ENCODE measurements around the gene ANAPC15.

The ANAPC15 gene

DNA sequence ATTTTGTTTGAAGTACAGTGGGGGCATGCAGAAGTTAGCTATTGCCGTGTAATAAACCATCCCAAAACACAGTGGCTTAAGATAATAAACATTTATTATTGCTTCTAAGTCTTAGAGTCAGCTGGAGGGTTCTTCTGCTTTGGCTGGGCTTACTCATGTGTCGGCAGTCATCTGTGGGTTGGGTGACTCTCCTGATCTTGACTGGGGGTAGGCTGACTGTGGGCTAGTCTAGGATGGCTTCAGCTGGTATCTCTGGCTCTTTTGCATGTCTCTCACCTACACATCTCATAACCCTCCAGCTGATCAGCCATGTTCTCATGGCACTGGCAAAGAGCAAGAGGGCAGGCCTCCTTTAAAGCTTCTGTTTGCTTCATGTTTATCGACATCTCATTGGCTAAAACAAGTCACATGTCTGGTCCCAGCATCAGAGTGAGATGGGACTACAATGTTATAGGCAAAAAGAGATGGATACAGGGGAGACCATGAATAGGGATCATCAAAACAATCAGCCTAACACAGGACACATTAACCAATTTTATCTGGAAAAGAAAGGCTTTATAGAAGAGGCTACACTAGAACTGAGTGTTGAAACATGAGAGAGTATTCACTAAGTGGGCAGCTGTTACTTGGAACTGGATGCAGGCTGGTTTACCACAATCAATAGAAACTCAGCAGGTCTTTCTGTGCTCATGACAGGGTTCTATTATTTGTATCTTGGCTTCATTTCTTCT, 26.7 kb downstream of the ANAPC15 start:
- no peak for DNase-seq (ENCODE audit: low read depth in 3 of 3, low spot score in 1 of 3)

GRCh38 chr11:72084965-72085364, 27.5 kb downstream of the ANAPC15 start:
- no peak for DNase-seq (ENCODE audit: low read depth in 3 of 3, low spot score in 1 of 3)

GRCh38 chr11:72084076-72084475, 28.4 kb downstream of the ANAPC15 start:
- DNase-seq (ENCODE audit: low read depth in 3 of 3, low spot score in 1 of 3) = no peak

DNA sequence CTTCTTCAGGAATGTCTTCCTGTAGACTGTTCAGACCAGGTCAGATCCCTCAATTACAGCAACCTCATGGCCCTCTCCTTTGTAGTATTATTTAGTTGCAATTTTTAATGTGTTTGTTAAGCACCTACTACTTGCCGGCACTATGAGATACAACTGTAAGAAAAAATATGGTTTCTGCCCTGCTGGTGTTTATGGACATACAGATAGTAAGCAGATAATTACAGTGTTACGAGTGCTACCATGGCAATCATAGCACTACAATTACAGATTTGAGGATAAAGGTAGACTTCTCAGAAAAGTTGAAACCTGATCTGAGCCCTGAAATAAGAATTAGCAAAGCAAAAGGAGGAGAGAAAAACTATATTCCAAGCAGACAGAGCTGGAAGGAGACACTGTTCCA, 29.1 kb downstream of the ANAPC15 start:
- no peak for DNase-seq (ENCODE audit: low read depth in 3 of 3, low spot score in 1 of 3)

DNA sequence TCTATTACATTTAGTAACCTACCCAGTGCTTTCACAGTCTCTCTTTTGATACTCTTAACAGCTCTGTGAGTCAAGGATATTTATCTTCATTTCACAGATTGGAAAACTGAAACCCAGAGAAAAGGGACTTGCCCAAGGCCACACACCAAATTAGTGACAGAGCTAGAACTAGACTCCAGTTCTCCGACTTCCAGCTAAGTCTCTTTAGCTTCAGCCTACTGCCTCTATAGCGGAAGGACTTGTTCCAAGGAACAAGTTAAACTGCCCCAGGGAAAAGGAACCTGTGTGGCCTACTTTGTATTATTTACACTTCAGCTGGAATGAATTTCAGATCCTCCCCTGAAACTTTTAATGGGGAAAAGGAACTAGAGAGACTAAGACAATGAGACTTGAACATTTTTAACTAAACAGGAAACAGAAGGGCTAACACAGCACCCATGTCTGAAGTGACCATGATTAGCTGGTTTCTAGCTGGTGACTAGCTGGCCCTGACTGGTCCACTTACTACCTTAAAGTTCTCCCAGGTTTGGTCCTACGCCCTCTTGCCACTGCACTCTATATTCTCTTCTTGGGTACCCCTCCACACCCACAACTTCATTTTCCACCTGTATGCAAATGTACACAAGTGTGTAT, 30.6 kb downstream of the ANAPC15 start:
- no peak for DNase-seq (ENCODE audit: low read depth in 3 of 3, low spot score in 1 of 3)

DNA sequence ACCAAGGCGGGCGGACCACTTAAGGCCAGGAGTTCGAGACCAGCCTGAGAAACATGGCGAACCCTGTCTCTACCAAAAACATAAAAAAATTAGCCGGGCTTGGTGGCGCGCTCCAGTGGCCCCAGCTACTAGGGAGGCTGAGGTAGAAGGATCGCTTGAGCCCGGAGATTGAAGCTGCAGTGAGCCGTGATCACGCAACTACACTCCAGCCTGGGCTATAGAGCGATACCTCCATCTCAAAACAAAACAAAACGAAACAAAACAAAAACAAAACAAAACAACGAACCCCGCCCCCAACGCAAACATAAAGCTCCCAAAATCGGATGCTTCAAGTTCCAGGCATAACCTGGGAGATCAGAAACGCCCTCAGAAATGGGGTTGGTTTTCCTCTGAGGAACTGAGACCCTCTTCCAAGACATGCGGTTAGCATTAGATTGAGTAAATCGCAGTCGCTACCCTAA, 31.3 kb downstream of the ANAPC15 start:
- DNase-seq (ENCODE audit: low read depth in 3 of 3, low spot score in 1 of 3) = no peak

DNA sequence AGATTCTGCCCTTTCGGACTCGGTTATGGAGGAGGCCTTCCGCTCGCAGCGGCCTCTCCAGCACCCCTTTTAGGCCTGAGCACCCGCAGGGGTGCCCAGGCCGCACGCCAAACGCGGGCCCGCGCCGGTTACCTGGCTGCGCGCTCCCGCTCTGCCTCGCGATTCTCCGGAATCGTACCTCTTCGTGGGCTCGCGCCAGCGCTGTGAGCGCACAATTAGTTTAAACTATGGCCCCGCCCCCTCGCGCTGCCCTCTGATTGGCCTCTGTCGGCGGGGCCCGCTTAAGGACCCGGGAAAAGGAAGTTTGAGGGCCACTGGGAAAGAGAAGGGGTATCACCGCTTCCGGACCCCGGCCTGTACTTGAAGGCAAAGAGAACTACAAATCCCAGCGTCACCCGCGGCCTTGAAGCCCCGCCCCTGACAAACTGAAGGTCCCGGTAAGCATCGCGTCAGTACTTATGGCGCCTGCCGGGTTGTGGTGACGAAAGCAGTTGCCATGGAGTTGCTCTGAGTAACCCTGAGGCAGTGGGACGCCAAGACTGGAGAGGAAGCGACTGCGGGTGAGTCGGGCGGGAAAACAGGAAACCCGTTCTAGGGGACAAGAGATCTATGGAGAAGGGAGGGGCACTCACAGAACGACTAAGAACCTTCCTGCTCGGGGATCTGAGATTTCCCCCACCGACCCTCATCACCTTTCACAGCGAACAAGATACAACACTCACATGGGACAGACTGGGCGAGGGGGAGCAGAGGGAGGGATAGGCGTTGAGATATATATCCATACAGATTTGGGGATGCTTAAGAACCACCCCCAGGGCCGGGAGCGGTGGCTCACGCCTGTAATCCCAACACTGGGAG, 31.9 kb downstream of the ANAPC15 start, which contains the start of the genes LRRC51 and NUMA1:
LRRC51 (plus strand) TSS at position 525 of the 858 bp plus-strand sequence. CDS start 8,234 bp downstream, outside the sequence.
NUMA1 (minus strand) TSS at position 217 of the 858 bp plus-strand sequence. CDS start 44,599 bp downstream, outside the sequence.
- DNase-seq (ENCODE audit: low read depth in 3 of 3, low spot score in 1 of 3) = peak; percentile 93 to 98 (median 97)

- DNase-seq (ENCODE audit: low read depth in 3 of 3, low spot score in 1 of 3) = no peak
These were observed 32.6 kb downstream of the ANAPC15 start for GRCh38 chr11:72079819-72080325.

GRCh38 chr11:72078477-72078876, 34.0 kb downstream of the ANAPC15 start:
- DNase-seq (ENCODE audit: low read depth in 3 of 3, low spot score in 1 of 3) = no peak

DNA sequence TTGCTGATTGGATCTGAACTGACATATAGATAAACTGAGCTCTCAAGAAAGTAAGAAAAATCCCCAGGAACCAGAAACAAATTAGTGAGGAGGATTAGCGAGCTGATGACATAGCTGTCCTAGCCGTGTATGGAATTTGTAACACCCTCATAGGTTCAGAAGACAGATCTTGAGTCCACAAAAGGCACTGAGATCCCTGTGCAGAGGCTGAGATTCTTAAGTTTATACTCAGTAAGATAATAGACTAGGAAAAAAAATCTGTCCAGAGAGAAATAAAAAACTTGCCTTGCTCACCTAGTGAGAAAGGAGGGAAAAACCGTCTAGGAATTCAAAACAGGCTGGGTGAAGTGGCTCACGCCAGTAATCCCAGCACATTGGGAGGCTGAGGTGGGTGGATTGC, 36.7 kb downstream of the ANAPC15 start:
- DNase-seq (ENCODE audit: low read depth in 3 of 3, low spot score in 1 of 3) = no peak

GRCh38 chr11:72075109-72075508, 37.4 kb downstream of the ANAPC15 start:
- no peak for DNase-seq (ENCODE audit: low read depth in 3 of 3, low spot score in 1 of 3)

GRCh38 chr11:72072348-72072747, 40.1 kb downstream of the ANAPC15 start:
- DNase-seq (ENCODE audit: low read depth in 3 of 3, low spot score in 1 of 3) = no peak

DNA sequence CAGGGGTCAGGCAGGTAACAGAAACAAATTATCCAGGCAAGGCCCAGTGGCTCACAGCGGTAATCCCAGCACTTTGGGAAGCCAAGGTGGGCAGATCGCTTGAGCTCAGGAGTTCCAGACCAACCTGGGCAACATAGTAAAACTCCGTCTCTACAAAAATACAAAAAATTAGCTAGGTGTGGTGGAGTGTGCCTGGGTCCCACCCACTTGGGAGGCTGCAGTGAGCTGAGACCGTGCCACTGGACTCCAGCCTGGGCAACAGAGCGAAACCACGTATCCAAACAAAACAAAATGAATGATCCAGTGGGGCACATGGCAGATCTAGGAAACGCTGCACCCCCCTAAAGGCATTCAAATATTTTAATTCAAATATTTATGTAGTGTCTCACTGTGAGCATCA, 42.0 kb downstream of the ANAPC15 start:
- no peak for DNase-seq (ENCODE audit: low read depth in 3 of 3, low spot score in 1 of 3)

DNA sequence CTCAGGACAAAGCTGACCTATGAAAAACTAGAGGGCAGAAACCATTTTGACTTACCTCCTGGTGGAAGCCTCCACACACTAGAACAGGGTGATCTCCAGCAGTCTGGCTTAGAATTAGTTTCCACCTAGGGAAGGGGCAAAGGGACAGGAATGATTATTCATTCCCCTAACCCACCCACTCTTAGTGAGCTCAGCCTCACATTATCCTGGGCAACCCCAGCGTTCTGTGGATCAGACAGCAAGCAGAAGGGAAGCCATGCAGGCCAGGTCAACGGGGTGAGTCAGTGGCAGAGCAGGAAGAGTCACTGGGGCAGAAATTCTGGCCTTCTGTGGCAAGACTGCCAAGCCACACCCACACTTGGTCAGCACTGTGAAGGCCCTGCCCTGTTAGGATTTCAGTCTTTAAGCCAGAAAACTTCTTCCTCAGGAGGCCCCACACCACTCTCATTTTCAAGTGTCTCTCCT, 42.7 kb downstream of the ANAPC15 start:
- DNase-seq (ENCODE audit: low read depth in 3 of 3, low spot score in 1 of 3) = no peak

DNA sequence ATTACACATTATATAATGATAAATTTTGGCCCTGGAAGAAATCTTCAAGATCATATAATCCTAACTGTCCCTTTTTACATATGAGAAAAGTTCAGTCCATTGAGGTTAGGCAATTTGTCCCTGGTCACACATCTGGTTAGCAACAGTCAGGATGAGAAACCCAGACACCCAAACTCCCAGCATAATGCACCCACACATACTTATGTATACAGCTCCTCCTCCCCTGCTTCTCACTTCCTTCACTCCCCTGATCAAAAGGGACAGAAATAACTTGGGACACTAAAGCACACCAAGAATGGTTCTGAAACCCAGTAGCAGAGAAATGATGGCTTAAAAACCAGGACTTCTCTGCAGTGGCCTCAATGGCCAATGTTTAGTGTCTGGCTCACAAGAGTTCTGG, 43.3 kb downstream of the ANAPC15 start:
- DNase-seq (ENCODE audit: low read depth in 3 of 3, low spot score in 1 of 3) = no peak

DNA sequence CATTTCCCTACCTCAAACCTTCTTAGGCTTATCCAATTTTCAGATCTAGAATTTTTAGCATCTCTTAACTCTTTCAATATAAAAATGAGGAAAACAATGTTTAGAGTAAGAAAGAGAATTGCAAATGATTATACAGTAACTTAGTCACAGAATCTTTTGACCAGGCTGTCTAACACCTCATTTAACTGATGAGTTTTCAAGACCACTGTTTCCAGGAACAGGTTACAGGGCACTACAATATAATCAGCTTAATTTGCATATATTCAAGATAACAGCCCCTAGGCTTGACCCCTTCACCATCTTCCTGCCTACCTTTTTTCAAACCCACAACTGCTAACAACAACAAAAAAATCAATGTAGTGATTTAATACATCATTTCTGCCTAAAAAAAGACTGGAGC, 44.8 kb downstream of the ANAPC15 start:
- DNase-seq (ENCODE audit: low read depth in 3 of 3, low spot score in 1 of 3) = no peak

GRCh38 chr11:72067266-72067665, 45.2 kb downstream of the ANAPC15 start:
- DNase-seq (ENCODE audit: low read depth in 3 of 3, low spot score in 1 of 3) = no peak

GRCh38 chr11:72066855-72067254, 45.6 kb downstream of the ANAPC15 start:
- DNase-seq (ENCODE audit: low read depth in 3 of 3, low spot score in 1 of 3) = no peak

GRCh38 chr11:72061739-72062396, 50.6 kb downstream of the ANAPC15 start:
- no peak for DNase-seq (ENCODE audit: low read depth in 3 of 3, low spot score in 1 of 3)
